ENCODE measurements around the gene CIDEB. TPM values are rescaled to one million over a fixed set of nuclear protein-coding genes. Genes with fewer than 3 reads are reported as not detected.

Gene CIDEB
- total and polyA plus RNA-seq, 9 of the 15 experiments (the other 6 are each of a cell fraction or from before 2014, with no cell fraction given): 0.03 to 0.35 (median 0.09) TPM; not detected in 3

DNA sequence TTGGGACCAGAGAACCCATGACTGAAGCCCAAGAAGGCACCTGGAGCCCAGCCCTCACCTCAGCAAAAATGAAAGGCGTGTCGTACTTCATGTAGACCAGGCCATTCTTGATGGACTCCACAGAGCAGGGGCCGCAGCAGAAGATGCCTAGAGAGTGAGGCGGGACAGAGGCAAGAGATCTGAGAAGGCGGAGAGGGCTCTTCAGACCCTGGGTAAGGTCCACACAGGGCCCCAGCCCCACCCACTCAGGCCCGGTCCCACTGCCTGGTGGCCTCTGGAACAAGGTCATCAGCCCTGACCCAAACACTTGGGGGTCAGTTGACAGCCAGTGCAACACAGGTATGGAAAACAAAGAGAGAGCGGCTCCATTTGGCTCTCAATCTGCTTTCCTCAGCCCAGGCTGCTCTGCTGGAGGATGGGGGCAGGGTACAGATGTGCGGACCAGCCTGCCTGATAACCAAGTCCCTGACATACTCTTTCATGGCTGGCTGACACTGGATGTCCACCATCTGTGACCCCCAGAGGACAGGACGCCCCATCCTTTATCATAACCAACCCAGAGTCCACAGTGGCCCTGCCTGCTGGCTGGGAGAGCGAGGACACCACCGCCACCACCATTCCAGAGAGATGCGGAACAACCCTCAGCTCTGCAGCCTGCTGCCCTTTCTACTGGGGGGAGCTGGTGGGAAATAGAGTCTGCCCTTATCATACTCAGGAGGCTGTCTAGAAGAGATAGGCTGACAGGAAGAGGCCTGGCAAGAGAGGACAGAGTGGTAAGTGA lies 51.7 kb downstream of the CIDEB start (continued):
- no peak for TF ChIP-seq SREBF1 (IDR thresholded peaks at IDR 0.05; ENCODE audit: borderline replicate concordance, low read depth, low read length)
- TF ChIP-seq BCOR (IDR thresholded peaks at IDR 0.05): no peak
- TF ChIP-seq YBX1 (IDR thresholded peaks at IDR 0.05): no peak
- TF ChIP-seq CHD1 (IDR thresholded peaks at IDR 0.05; ENCODE audit: low read length): no peak
- TF ChIP-seq ZNF121 (CRISPR knock-in tag; conservative IDR thresholded peaks at IDR 0.05): no peak
- no peak for TF ChIP-seq SUPT5H (IDR thresholded peaks at IDR 0.05)
- TF ChIP-seq SMAD1 (IDR thresholded peaks at IDR 0.05; ENCODE audit: low read depth, low read length, partially characterized antibody): no peak
- no peak for TF ChIP-seq MIER1 (IDR thresholded peaks at IDR 0.05; ENCODE audit: low read depth)
- no peak for TF ChIP-seq ZNF76 (CRISPR knock-in tag; IDR thresholded peaks at IDR 0.05; ENCODE audit: borderline replicate concordance)
- TF ChIP-seq MAFG (tag; conservative IDR thresholded peaks at IDR 0.05): no peak
- no peak for TF ChIP-seq SETDB1 (IDR thresholded peaks at IDR 0.05; ENCODE audit: low read length)
- no peak for TF ChIP-seq HOXB6 (CRISPR knock-in tag; IDR thresholded peaks at IDR 0.05; ENCODE audit: borderline replicate concordance)
- TF ChIP-seq NONO (IDR thresholded peaks at IDR 0.05; ENCODE audit: low read depth in 2 of 2, low read length in 1 of 2): no peak
- TF ChIP-seq KDM2B (CRISPR knock-in tag; IDR thresholded peaks at IDR 0.05): no peak
- no peak for TF ChIP-seq GTF2A2 (tag; IDR thresholded peaks at IDR 0.05)
- TF ChIP-seq ZBTB1 (CRISPR knock-in tag; IDR thresholded peaks at IDR 0.05; ENCODE audit: borderline replicate concordance, low read depth): no peak
- TF ChIP-seq ZNF3 (CRISPR knock-in tag; IDR thresholded peaks at IDR 0.05): no peak
- TF ChIP-seq BMI1 (IDR thresholded peaks at IDR 0.05; ENCODE audit: low read length): no peak
- TF ChIP-seq KAT8 (IDR thresholded peaks at IDR 0.05; ENCODE audit: low read depth): no peak
- no peak for TF ChIP-seq CHD2 (IDR thresholded peaks at IDR 0.05; ENCODE audit: low read depth, low read length)
- no peak for TF ChIP-seq SPI1 (IDR thresholded peaks at IDR 0.05; ENCODE audit: borderline replicate concordance, low read depth, low read length)
- no peak for TF ChIP-seq ZNF408 (CRISPR knock-in tag; IDR thresholded peaks at IDR 0.05; ENCODE audit: low read depth)
- peak; percentile 63; the same call in 1 of the 2 replicates for TF ChIP-seq SOX6 (IDR thresholded peaks at IDR 0.05)
- 0 out of 2 replicates have a peak, but pooled peaks have one; percentile 14 for TF ChIP-seq PHF21A (IDR thresholded peaks at IDR 0.05; ENCODE audit: borderline replicate concordance, low read depth)
- no peak for TF ChIP-seq TAF15 (IDR thresholded peaks at IDR 0.05; ENCODE audit: low read depth, low read length)
- peak; percentile 73; the same call in 1 of the 2 replicates for TF ChIP-seq LEF1 (IDR thresholded peaks at IDR 0.05)
- TF ChIP-seq CXXC5 (CRISPR knock-in tag; IDR thresholded peaks at IDR 0.05): peak; percentile 62
- TF ChIP-seq POLR2AphosphoS2 (IDR thresholded peaks at IDR 0.05; ENCODE audit: low read length): no peak
- no peak for TF ChIP-seq HBP1 (CRISPR knock-in tag; IDR thresholded peaks at IDR 0.05)
- no peak for TF ChIP-seq SIRT6 (IDR thresholded peaks at IDR 0.05; ENCODE audit: low read depth, low read length)
- TF ChIP-seq FOS (IDR thresholded peaks at IDR 0.05; ENCODE audit: extremely low read depth, insufficient read length): no peak

Data from K562 (cell line).